Stimulated activated naive CD8-positive, alpha-beta T cell treated with anti-CD3 and anti-CD28 coated beads, Interleukin-15, Interleukin-2, amounts not matched to agents 100 U/mL and 50 U/mL, for 24 hours (primary cell): ENCODE data around the gene PDE6G.
"Not testable (repeated sequence)": the region's sequence is repeated elsewhere in the genome, so short reads cannot be mapped to it uniquely, and the experiment has no call there.

Experiments
- ATAC-seq: fragments of 150-1000 bp; cut with Tn5 transposase; one replicate; pipeline ENCODE4 v1.10.0; 2021
- DNase-seq: peaks from one replicate; pipeline ENCODE4 v3.0.0; 2021

PDE6G gene

DNA sequence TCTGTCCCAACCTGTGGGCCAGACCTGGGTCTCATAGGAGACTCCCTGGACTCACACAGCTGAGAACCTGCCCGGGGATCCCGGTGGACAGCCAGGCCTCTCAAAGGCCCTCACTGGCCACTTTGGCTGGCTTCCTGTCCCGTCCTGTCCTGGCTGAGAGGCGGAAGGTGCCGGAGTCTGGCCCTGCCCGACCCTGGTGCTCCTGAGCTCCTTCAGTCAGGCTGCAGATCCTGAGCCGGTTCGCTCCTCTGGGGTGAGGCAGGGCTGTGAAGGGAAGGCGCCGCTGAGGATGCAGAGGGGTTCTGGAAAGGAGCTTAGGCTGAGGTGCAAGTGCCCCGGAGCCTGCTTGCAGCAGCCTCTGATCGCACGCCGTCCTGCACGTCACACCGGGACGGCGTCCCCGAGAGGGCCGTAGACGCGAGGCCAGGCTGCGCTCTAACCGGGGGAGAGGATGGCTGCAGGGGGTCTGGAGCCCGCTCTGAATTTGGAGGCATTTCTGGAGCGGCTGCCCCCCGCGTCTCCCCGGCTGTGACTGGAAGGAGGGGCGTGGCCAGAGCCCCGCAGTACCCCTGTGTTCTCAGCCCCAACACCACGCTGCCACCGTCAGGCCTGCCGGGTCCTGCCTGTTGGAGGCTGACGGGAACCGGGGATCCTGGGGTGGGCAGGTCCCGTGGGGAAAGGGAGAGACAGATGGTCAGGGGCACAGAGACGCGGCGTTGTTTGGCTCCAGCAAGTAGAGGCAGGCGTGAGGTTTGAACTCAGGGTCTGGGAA, 31.6 kb upstream of the PDE6G start:
- no peak for DNase-seq
- ATAC-seq, result no peak

DNA sequence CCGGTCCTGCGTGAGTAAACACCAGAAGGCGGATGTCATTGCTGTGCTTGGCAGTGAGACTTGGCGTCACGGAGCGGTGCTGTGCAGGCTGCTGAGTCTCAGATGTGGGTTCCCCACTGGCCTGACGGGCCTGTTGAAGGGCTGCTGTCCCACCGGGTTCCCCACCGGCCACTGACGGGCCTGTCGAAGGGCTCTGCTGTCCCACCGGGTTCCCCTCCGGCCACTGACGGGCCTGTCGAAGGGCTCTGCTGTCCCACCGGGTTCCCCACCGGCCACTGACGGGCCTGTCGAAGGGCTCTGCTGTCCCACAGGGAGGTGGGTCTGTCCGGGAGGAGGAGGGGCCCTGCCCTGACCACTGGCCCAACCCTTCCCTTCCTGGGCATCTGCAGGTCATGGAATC, 30.3 kb upstream of the PDE6G start:
- ATAC-seq (no peak), DNase-seq (no peak)

DNA sequence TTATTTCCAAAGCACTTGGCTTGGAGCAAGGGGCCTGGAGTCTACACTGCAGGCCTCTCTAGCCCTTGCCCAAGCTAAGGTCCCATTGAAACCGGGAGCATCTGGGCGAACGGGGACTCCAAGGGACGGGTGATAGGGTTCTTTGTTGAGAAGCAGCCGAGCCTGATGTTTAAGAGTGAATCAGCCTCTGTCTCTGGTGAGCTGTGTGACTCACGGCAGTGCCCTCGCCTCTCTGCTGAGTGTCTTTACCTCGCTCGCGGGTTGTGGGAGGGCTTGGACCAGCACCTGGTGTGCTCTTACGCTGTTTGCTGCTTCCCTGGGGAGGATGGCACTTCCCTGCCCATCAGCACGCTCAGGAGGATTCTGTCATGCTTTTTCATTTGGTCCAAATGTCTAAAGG, 28.8 kb upstream of the PDE6G start:
- ATAC-seq (peak; percentile 48), DNase-seq (peak; percentile 66)

DNA sequence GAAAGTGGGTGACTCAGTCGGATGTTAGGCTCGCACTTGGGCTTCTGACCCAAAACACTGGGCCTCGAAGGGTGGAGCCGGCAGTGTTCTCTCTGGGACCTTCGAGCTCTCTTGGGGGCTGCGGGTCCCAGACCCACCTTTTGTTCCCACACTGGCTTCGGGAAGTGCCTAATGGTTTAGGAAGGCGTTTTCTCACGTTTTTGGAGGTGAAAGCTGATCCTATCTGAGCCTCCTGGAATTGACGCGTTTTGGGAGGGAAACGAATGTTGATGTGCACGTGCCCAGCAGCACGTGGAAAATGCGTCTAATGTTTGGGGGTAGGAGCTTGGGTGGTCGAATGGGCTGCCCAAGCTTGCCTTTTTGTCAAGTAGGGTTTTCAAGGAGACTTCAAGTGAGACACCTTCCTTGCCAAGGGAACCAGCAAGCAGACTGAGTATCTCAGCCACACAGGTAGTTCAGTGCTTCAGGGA, 28.1 kb upstream of the PDE6G start:
- ATAC-seq, result no peak
- peak; percentile 47 for DNase-seq

DNA sequence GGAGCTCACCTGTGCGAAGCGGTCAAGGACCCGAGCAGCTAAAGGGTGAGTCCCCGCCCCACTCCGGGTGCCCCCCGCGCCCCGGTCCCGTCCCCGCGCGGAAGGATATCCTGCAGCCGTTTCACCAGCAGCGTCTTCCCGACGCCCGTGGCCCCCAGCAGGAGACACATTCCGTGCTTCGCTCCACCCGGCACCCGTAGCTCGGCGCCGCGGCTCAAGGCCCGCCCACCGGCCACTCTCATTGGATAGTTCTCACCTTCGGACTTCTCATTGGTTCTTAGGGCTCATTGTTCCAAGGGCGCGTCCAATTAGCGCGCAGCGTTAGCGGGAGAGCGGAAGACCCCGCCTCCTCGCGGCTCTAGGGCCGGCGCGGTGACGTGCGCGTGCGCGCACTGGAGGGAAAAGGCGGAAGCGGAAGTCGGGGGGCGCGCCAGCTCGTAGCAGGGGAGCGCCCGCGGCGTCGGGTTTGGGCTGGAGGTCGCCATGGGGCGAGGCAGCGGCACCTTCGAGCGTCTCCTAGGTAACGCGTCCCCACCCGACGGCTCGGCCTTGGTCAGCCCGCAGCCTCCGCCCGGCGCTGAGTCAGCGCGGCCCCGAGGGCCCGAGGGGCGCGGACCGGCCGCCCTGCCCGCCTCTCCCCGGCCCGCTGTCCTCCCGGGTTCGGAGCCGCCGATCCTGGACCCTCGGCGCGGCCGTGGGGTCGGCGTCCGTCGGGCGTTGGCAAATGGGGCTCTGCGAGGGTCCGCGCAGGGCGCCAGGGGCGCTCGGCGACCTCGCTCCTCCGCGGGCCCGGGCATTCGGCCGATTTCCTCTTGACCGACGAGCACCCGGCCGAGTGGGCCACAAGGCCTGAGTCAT, 27.5 kb upstream of the PDE6G start, which contains the start of the genes ARL16 and HGS:
Gene ARL16 (minus strand): TSS at position 214 of the 858 bp plus-strand sequence. CDS start 44 bp downstream, at position 170.
Gene HGS (plus strand): TSS at position 428 of the 858 bp plus-strand sequence. CDS start 56 bp downstream, at position 484.
- ATAC-seq, result peak; percentile 94
- peak; percentile 98 for DNase-seq

DNA sequence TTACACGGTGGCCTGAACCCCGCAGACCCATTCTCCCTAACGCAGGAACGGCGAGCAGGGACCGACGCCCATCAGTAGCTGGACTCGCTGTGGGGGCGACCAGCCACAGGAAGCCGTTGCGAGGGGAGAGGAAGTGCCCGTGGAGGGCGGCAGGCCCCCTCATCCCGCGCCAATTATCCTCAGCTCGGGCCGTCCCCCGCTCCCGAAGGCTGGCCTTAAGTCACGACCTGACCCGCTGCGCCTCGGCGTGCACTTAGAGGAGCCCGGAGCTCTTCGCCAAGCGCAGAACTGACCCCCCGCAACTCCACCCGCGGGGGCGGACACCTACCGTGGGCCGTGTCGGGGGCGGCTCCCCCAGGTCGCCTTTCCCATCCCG, 26.9 kb upstream of the PDE6G start:
- ATAC-seq, result no peak

DNA sequence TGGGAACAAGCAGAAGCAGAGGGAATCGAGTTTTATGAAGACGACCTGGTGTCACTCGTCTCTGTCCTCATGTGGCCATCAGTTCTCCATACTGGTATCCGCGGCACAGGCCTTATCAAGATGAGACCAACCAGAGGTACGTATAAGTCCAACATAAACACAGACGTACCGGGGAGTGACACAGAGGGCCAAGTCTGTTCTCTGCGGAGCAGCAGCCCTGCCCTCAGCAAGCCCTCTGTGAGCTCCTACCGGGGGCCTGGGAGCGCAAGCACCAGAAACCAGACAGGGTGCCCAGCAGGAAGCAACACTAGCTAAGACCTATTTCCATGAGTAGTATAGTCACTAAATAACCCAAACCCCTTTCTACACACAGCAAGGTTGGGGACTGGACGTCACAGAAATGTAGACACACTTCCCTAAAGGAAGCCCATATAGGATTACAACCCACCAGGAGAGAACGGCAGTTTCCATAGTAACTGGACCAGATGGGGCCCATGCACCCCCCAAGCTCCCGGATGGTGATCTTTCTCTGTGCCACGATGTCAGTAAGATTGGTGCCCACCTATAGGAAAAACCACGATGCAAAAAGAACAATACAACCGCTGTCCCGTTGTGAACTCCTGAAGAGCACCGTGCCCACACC, 26.3 kb upstream of the PDE6G start:
- DNase-seq (no peak), ATAC-seq (no peak)

More for the DNA sequence above, 26.9 kb upstream of the PDE6G start:
- no peak for DNase-seq

DNA sequence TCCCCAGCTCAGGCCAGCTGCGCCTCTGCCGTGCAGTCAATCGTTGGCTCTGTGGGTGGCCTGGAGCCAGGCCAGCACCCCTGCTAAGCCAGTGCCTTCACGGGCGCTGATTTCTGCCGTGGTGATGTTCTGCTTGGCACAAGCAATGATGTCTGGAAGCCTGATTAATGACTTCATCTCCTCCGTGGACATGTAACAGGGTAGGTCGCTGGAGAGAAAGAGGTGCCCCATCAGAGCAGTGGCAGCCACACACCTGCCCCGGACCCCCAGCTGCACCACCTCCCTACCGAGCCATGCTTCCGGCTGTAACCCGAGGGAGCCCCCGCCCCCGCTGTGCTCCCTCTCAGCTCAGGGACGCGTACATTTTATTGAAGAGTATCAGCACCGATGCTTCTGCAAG, 25.3 kb upstream of the PDE6G start:
- no peak for DNase-seq
- ATAC-seq, result no peak

DNA sequence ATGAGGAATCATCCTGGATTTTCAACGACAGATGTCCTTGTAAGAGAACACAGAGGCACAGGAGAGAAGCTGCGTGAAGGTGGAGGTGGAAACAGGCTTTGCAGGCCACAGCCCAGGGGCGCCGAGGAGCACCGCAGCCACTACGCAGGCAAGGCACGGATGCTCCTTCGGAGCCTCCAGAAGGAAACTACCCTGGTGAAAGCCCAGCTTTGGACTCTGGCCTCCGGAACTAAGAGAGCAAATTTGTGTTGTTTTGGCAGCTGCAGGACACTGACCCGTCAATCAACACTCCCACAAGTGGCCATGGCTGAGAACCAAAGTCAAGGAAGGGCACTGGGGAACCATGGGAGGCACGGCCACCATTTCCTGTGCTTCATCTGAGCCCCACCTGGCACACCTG, 23.8 kb upstream of the PDE6G start:
- no peak for ATAC-seq
- no peak for DNase-seq

DNA sequence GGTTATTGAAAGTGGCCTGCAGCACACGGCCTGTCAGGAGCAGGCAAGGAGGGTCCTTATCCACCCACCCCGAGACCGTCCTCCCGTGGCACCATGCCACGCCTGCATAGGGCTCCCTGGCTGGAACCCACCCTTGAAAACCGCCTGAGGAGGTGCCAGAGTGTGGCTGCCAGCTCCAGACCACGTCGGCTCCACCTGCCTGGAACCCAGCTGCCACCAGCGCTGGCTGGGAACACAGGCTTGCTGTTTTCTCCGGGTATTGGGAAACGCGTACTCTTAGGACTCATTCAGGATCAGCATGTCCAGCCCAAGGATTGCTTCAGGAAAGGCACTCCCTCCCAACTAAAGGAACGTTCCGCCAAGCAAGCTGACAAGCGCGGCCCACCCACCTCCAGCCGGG, 20.6 kb upstream of the PDE6G start:
- no peak for ATAC-seq
- no peak for DNase-seq

DNA sequence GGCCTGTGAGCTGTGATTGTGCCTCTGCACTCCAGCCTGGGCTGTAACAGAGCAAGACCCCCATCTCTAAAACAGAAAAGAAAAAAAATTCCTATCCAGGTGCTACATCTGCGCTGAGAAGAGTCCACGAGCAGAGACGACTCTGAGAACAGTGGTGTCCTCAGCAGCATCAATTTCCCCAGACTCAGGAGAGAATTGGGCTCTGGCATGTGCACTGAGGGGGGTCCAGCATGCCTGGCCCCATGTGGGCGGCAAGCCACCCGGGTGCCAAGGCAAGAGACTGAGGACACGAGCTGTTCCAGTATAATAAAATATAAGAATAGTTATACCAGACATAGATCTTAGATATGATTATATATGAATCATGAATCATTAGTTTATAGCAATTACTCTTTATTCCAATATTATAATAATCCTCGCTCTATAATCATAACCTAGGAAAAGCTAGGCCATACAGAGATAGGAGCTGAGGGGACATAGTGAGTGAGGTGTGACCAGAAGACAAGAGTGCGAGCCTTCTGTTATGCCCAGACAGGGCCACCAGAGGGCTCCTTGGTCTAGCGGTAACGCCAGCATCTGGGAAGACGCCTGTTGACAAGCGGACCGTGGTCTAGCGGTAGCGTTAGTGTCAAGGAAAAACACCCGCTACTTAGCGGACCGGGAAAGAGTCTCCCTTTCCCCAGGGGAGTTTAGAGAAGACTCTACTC, 19.3 kb upstream of the PDE6G start:
- not testable (repeated sequence) for DNase-seq, ATAC-seq

DNA sequence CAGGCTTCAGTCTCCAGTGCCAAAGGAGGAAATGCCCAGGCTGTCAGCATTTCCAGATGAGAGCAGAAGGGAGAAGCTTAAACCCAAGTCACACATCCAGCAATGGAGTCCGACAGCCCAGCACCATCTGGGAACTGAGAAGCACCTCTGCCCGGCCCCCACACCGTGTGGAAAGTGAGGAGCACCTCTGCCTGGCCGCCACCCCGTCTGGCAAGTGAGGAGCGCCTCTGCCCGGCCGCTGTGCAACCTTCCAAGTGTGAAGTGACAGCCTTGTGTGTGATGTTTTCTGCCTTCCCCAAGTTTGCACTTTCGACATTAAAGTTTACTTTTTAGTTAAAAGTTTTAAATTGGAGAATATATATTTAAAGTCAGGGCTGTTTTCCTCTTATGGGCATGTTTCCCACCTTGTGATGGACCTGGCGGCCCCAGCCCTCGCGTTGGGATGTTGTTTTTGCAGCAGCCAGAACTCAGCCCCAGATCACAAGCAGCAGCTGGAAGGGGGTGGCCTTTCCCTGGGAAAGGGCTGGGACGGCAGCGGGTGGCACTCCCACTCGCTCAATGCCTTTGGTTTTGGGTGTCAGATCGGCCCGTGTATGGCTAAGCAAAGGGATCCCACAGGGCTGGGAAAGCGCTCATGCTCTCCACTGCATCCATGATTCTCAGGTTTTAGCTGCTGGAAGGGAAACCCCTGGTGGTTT, 17.4 kb upstream of the PDE6G start:
- DNase-seq, result no peak
- no peak for ATAC-seq

DNA sequence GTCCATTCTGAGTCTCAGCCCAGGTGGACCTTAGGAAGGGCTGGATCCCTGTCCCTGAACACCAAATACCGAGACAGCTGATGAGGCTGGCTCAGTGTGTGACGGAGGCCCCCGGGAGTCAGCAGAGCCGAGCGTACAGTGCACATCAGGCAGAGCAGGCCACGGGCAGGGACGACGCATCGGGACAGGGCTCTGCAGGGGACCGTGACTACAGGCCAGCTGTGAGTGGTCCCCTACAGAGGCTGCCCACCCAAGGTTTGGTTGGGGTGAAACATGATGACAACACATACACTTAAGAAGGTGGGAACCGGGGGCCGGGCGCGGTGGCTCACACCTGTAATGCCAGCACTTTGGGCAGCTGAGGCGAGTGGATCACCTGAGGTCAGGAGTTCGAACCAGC, 16.6 kb upstream of the PDE6G start:
- DNase-seq (no peak), ATAC-seq (no peak)

DNA sequence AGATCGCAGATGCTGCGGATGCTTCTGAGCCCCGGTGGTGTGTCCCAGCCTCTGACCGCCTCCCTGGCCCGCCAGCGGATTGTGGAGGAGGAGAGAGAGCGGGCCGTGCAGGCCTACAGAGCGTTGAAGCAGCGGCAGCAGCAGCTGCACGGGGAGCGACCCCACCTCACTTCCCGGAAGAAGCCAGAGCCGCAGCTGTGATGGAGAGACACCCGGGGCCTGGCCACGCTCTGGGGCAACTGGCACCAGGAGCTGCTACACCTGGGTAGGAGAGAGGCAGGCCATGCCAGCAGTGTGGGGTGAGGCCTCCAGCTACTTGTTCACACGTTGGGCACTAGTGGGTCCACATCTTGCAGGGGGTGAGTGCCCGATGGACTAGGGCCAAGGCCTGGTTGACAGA, 16.2 kb upstream of the PDE6G start:
- ATAC-seq, result no peak
- no peak for DNase-seq

DNA sequence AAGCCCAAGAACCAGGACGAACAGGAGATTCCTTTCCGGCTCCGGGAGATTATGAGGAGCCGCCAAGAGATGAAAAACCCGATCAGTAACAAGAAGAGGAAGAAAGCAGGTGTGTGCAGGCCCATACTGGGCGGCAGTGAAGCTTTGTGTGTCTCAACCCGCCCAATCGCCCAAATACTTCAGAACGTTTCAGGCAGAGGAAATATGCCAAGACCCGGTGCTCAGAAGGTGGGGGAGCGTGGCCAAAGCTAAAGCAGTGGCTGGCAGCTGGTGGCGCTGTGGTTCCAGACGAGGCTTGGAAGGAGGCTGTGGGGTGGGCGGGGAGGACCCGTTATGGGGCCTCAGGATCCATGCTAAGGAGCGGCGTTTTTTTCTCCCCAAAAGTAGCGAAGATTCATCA, 11.4 kb upstream of the PDE6G start:
- ATAC-seq (no peak), DNase-seq (peak; percentile 30)

DNA sequence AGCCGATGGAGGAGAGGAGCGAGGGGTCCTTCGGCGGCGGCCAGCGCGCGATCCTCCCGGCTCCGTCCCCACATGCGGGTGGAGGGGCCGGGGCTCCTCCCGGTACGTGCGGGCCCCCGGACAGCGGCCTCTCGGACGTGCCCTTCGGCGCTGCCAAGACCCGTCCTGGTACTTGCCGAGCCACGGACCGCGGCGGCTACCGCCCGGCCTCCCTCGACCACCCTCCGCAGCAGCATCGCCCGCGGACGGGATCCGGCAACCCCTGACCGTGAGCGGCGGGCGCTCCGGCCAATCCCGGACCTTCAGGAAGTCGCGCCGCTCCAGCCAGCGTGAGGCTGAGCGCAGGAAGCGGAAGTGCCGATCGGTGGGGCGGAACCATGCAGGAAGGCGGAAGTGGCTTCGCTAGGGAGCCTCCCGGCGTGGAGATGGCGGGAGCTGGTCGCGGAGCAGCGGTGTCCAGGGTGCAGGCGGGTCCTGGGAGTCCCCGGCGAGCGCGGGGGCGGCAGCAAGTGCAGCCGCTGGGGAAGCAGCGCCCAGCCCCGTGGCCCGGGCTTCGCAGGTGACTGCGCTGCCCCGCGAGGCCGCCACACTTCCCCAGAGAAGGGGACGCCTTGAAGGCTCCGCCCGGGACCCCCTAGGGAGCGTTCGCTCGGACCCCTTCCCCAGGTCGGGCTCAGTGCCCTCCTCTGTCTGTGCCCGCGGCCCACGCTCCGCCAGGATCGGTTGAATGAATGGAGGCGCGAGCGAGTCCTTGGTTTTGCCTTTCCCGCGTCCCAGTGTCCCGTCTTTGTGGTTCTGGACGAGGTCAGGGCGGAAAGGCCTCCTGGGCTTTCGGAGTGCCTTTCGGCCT, 10.2 kb upstream of the PDE6G start, which contains the start of the genes CCDC137 and OXLD1:
Gene CCDC137 (plus strand): TSS at position 396 of the 850 bp plus-strand sequence. CDS start 30 bp downstream, at position 426.
Gene OXLD1 (minus strand): TSS at position 264 of the 850 bp plus-strand sequence. CDS start 28 bp downstream, at position 236.
- DNase-seq (peak; percentile 97), ATAC-seq (peak; percentile 94)

DNA sequence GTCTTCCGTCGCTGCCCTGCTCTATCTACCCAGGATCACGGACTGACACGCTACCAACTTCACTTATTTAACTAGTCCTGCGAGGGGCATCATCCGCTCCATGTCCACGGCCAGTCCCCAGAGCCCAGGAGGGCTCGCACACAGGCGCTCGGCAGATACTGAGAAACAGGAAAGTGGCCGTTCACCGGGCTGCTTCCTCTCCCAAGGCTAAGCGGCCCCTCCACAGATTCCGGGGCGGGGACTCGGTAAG, 9.7 kb upstream of the PDE6G start:
- ATAC-seq (peak; percentile 1), DNase-seq (no peak)

DNA sequence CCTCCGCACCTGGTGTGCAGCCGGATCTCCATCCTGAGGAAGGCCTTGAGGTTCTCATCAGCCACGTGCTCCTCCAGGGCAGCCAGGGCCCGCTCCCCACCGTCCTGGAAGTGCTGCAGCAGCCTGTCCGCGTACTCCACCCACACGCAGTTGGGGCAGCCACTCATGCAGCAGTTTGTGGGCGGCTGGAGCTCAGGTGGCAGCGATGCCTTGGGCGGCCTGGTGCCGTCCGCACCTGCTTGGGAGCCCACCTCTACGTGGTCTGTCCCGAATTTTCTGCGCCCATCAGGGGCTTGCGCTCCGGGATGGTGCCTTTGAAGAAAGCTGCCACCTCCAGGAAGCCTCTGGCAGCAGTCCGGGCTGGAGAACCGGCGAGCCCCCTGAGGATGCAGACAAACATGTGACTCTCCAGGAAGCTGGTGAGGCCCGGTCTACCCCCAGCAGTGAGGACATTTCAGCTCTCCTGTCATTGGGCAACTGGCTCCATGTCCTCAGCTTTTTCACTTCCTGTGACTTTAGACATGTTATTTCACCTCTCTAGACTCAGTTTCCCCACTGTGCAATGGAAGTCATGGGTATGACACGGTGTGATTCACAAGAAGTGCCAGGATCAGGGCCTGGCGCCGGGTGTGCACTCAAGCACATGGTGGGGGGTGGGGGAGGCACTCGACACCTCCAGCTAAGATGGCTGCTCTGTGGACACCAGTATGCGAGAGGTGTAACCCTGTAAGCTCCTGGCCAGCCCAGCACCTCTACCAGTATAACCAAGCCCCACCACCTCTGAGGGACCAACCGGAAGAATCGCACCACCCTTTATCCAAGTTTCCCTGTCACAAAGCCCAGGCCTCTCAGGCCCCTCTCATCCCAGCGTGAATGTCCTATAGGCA, 9.1 kb upstream of the PDE6G start:
- peak; percentile 34 for ATAC-seq
- peak; percentile 74 for DNase-seq

DNA sequence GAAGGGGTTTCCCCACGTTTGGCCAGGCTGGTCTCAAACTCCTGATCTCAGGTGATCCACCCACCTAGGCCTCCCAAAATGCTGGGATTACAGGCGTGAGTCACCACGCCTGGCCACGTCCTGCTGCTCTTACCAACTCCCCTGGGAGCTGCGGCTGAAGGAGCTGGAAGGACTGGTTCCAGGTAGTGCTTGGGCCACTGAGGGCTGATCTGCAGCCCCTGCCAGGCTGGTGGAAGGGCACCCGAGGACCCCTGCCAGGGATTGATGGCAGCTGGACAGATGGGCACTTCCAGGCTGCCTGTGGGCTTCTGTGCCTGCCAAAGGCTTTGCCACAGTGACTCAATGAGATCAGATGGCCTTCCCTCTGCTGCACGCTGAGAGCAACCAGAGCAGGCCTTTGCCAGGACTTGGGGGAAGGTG, 7.7 kb upstream of the PDE6G start:
- no peak for ATAC-seq
- peak; percentile 26 for DNase-seq
